SKM-1 treated with dmso at 0.1 percent for 144 hours (cell line): ENCODE data around the gene JPT2.
"Not testable (repeated sequence)": the region's sequence is repeated elsewhere in the genome, so short reads cannot be mapped to it uniquely, and the experiment has no call there.

Experiments
- DNase-seq: peaks from one replicate; lab custom pipeline; 2025; ENCODE audit not compliant: unreplicated experiment; lab: John Stamatoyannopoulos, UW

JPT2 gene

DNA sequence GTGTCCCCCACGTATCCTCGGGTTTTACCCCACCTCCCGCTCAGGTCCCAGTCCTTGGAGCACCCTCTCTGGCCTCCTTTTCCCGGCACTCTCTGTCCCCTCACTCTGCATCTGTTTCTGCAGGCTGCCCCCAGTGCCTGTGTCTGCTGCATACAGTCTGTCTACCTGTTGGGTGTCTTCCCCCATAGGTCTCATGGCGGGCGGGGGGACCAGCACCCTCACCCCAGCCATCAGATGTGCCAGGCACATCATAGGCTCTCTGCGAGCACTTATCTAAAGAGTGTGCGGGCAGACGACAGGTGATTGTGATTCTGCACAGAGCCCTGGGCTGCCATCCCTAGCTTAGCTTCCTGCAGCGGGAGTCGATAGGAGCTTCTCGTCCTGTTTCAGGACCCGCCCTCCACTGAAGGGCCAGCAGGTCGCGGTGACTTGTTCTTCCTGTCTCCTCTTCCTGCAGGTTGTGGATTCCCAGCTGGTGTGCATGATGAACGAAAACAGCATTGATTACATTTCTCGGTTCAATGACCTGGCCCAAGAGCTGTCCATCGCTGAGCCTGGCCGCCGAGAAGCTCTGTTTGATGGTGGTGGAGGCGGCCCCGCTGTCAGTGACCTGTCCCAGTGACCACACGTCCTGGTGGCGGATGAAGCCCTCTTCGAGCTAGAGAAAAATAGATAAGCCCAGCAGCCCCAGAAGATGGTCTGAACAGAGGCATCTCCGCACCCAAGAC is 4.5 kb upstream of the JPT2 start:
- DNase-seq, result no peak

DNA sequence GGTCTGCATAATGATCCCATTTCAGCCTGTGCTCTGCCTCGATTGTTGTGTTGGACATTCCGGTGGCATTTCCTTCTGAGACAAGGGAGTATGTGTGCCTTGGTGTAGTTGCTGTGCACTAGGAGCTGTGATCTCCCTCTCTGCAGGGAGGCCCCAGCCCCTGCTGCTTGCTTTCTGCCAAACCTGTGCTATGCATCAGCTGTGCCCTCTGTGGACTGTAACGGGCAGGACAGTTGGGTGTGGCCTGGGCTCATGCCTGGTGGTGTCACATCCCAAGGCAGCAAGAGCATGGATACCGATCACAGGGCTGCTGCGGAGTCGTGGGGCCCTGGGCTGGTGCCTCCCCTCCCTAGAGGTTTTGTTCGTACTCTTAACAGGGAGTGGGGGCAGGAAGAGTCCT is 3.8 kb upstream of the JPT2 start:
- no peak for DNase-seq

DNA sequence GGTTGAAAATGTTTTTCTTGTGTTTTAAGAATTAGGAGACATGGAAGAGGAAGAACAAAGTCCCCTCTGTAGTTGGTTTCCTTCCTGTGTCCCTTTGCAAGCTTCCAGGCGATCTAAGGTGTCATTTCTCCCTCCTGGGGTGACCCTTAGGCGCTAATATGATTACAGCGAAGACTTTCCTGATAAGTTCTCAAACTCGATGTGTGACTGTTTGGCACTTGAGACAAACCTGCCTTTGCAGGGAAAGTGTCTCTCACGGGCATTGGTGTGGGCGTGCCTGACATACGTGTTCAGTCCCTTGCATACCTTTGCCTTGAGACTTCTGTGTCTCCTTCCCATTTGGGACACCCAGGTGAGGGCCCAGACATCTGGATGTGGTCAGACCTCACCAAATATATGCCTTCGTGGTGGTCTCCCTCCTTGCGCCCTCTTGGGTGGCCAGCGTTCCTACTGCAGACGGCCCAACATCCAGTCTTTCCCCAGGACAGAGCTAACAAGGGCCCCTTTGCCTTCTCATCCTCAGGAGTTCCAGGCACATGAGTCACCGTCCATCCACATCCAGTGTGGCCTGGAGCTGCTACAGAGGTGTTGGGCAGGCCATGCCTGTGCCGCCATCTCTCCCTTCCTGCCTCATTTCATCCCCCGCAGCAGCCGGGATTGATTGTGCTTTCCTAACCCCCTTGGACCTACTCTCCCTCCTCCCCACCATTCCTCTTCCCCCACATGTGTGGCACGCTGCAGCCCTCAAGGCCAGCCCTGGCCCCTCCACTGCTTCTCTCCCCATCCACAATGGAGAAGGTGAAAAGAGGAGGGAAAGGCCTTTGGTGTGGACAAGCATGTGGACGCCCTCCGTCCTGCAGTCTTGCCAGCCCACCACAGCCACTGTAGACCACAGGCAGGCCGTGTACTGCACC is 3.1 kb upstream of the JPT2 start:
- DNase-seq, result no peak

GRCh38 chr16:1676661-1677060 is 1.4 kb upstream of the JPT2 start:
- no peak for DNase-seq

GRCh38 chr16:1677339-1677738 is 740 bp upstream of the JPT2 start:
- no peak for DNase-seq

- DNase-seq, result no peak
Measured at GRCh38 chr16:1678500-1679098, 520 bp downstream of the JPT2 start.

- no peak for DNase-seq
Measured at GRCh38 chr16:1680361-1680760, 2.3 kb downstream of the JPT2 start.

GRCh38 chr16:1681032-1681431 is 3.0 kb downstream of the JPT2 start:
- no peak for DNase-seq

GRCh38 chr16:1687427-1688316 is 9.6 kb downstream of the JPT2 start:
- DNase-seq, result no peak

- no peak for DNase-seq
Measured at GRCh38 chr16:1688807-1689560, 10.9 kb downstream of the JPT2 start.

DNA sequence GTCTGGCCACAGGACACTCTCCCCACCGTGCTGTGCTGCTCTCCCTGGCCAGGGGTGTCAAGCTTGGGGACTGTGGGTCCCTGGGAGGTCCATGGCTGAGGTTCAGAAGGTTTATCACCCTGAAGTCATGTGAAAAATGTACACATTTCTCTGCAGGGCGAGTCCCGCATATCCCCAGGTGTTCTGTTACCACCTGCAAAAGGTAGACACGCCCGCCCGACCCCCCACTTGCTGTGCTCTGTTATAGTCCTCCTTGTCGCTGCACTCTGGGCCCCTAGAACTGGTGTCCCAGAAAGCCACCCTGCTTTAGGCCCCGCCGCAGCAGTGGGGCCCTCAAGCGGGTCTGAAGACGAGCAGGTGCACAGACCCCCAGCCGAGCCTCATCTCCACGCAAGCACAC is 11.8 kb downstream of the JPT2 start:
- no peak for DNase-seq

DNA sequence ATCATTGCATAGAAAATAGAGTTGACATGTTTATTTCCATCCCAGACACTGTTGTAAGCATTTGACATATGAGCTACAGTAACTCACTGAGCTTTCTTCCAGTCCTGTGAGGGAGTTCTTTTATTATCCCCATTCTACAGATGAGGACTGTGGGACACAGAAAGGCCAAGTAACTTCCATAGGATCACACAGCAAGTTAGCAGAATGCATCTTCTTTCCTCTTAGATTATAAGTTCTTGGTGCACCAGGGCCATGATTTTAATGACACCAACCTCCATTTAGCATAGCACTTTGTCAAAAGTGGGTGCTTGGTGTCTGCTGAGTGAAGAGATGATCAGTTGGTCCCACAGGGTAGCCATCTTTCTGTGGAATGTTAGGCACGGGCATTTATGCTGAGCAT is 12.7 kb downstream of the JPT2 start:
- DNase-seq, result no peak

DNA sequence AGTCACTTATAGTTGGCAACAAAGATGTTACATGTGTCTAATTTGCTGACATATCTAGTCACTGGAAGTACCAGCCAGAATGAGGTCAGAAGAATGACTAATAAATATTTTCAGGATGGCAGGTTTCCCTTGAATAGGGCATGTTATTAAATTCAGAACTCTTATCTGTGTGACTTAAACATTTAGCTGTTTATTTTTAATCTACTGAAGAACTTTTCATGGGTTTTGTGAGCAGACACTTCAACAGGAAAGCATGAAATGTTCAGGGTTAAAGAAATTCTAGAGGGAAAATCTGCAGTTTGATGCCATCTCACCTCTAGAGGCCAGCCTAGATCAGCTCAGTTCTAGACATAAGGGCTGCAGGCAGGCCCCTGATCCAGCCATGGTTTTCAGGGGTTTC is 13.2 kb downstream of the JPT2 start:
- DNase-seq, result no peak

- DNase-seq, result no peak
Measured at GRCh38 chr16:1691956-1692355, 13.9 kb downstream of the JPT2 start.

DNA sequence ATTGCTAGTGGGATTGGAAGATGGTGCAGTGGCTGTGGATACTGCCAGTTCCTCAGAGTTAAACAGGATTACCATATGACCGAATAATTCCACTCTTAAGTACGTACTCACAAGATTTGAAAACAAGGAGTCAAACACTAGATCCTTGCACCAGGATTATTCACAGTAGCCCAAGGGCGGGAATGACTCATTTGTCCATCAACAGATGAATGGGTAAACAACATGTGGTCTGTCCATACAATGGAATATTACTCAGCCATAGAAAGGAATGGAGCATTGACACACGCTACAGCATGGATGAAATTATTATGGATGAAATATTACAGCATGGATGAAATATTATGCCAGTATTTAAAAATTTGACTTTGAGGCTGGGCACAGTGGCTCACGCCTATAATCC is 18.8 kb downstream of the JPT2 start:
- DNase-seq, result no peak

DNA sequence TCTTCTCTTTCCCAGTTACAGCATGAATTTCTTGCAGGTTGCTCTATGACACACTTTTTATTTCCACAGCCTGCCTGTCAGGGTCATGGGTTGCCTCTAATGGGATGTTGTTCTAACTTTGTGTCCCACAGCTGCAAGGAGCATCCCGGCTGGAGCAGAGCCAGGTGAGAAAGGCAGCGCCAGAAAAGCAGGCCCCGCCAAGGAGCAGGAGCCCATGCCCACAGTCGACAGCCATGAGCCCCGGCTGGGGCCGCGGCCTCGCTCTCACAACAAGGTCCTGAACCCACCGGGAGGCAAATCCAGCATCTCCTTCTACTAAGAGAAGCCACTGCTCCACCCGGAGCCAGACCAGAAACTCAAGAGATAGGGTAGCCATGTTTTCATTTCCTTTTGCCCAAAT is 20.6 kb downstream of the JPT2 start:
- DNase-seq, result no peak

DNA sequence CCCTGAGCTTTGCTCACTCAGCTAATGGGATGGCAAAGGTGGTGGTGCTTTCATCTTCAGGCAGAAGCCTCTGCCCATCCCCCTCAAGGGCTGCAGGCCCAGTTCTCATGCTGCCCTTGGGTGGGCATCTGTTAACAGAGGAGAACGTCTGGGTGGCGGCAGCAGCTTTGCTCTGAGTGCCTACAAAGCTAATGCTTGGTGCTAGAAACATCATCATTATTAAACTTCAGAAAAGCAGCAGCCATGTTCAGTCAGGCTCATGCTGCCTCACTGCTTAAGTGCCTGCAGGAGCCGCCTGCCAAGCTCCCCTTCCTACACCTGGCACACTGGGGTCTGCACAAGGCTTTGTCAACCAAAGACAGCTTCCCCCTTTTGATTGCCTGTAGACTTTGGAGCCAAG is 22.2 kb downstream of the JPT2 start:
- no peak for DNase-seq

DNA sequence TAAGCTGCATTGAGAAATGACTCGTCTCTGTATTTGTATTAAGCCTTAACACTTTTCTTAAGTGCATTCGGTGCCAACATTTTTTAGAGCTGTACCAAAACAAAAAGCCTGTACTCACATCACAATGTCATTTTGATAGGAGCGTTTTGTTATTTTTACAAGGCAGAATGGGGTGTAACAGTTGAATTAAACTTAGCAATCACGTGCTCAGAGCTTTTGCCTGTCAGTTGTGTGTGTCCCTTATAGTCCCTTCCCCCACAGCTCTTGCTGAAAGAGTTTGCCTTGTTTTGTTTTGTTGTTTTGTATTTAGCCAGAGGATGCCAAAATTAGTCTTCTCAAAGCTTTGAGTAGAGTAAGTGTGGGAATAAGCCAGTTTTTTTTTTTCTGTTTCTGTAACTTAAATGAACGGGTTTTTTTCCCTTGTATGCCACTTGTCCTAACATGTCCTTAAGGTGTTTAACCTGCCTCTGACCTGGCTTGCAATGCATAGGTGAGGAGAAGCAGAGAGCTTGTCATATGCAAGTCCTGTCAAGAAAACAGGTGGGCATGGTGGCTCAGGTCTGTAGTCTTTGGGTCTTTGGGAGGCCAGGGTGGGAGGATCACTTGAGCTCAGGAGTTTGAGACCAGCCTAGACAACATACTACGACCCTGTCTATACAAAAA is 23.3 kb downstream of the JPT2 start:
- no peak for DNase-seq

DNA sequence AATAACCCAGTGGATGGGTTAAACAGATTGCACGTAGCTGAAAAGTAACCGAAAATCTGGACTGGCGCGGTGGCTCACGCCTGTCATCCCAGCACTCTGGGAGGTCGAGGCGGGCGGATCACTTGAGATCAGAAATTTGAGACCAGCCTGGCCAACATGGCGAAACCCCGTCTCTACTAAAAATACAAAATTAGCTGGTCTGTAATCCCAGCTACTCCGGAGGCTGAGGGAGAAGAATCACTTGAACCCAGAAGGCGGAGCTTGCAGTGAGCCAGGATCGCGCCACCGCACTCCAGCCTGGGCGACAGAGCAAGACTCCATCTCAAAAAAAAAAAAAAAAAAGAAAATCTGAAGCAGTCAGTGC is 27.2 kb downstream of the JPT2 start:
- DNase-seq, result not testable (repeated sequence)
